22Rv1 (cell line): ENCODE measurements around the gene SEMA5A.

Experiments
- CTCF ChIP-seq: fragments of 450-650 bp; IDR thresholded peaks from 2 replicates; pipeline ENCODE4 v1.5.1; 2017; ENCODE audit warnings: mild to moderate bottlenecking
- ZFX ChIP-seq: fragments of 450-650 bp; IDR thresholded peaks from 2 replicates; pipeline ENCODE4 v1.6.1; 2017; ENCODE audit warnings: antibody characterized with exemption, borderline replicate concordance

- TF ChIP-seq CTCF, result no peak
- no peak for TF ChIP-seq ZFX
Measured at GRCh38 chr5:9382522-9382921, 163.4 kb downstream of the SEMA5A start.
